PC-3 (cell line): ENCODE measurements around the gene SIPA1L3. TPM values are rescaled to one million over a fixed set of nuclear protein-coding genes. Genes with fewer than 3 reads are reported as not detected.

ENCODE experiments used
- ATAC-seq: fragments of 200-7000 bp; cut with Tn5 transposase; 2 replicates; pipeline ENCODE4 v1.9.1; 2020; ENCODE audit warnings: mild to moderate bottlenecking, moderate library complexity
- BruUV-seq: library from RNA; stranded (reverse); fragments of 400-500 nt; replicated peaks from 2 replicates; lab custom pipeline; 2021; lab: Mats Ljungman, UMichigan
- CTCF ChIA-PET: fragments of 300-600 bp; sonication (Branson Sonifier 250); formaldehyde crosslinking; loops from one replicate; lab custom pipeline; 2022; ENCODE audit warnings: antibody characterized with exemption; lab: Charles Lee
- POLR2A ChIA-PET: fragments of 300-600 bp; sonication (Branson Sonifier 250); formaldehyde crosslinking; loops from one replicate; lab custom pipeline; 2022; ENCODE audit warnings: antibody characterized with exemption; ENCODE audit not compliant: unreplicated experiment; lab: Charles Lee
- DNase-seq: peaks from one replicate; pipeline ENCODE4 v3.0.0-alpha.2; 2015
- H2AFZ ChIP-seq: fragments of 300-600 bp; sonication (generic); 2 replicates; pipeline ENCODE4 v1.6.0; 2016; ENCODE audit warnings: antibody characterized with exemption, low read length
- H3F3A ChIP-seq: fragments of 300-600 bp; sonication (generic); one replicate; pipeline ENCODE4 v1.6.0; 2017; ENCODE audit warnings: antibody characterized with exemption, low read length, control low read depth, mild to moderate bottlenecking; ENCODE audit not compliant: unreplicated experiment
- H3K27ac ChIP-seq: fragments of 300-600 bp; sonication (generic); 2 replicates; pipeline ENCODE4 v1.5.1; 2016; ENCODE audit warnings: mild to moderate bottlenecking, low read length
- H3K27me3 ChIP-seq: fragments of 300-600 bp; sonication (generic); 2 replicates; pipeline ENCODE4 v1.6.1; 2016; ENCODE audit warnings: low read length, mixed read lengths
- H3K36me3 ChIP-seq: fragments of 300-600 bp; sonication (generic); 2 replicates; pipeline ENCODE4 v1.6.1; 2016; ENCODE audit warnings: low read depth, mixed run types, low read length, mixed read lengths
- H3K4me1 ChIP-seq: fragments of 300-600 bp; sonication (generic); 2 replicates; pipeline ENCODE4 v1.5.1; 2016; ENCODE audit warnings: low read length; ENCODE audit not compliant: insufficient read depth
- H3K4me2 ChIP-seq: fragments of 300-600 bp; sonication (generic); 2 replicates; pipeline ENCODE4 v1.6.0; 2016; ENCODE audit warnings: low read length
- H3K4me3 ChIP-seq: fragments of 300-600 bp; sonication (generic); 2 replicates; pipeline ENCODE4 v1.5.1; 2016; ENCODE audit warnings: mild to moderate bottlenecking, low read length, mixed read lengths
- H3K79me2 ChIP-seq: fragments of 300-600 bp; sonication (generic); 2 replicates; pipeline ENCODE4 v1.6.1; 2017; ENCODE audit warnings: low read length, mixed read lengths
- H3K9ac ChIP-seq: fragments of 300-600 bp; sonication (generic); 2 replicates; pipeline ENCODE4 v1.6.0; 2016; ENCODE audit warnings: mild to moderate bottlenecking, low read length
- H3K9me2 ChIP-seq: fragments of 300-600 bp; sonication (generic); replicated peaks from 2 replicates; pipeline ENCODE4 v1.6.1; 2016; ENCODE audit warnings: mixed run types, low read length, mixed read lengths
- H3K9me3 ChIP-seq: fragments of 300-600 bp; sonication (generic); 2 replicates; pipeline ENCODE4 v1.6.1; 2016; ENCODE audit warnings: low read length, mixed read lengths
- H4K20me1 ChIP-seq: fragments of 300-600 bp; sonication (generic); 2 replicates; pipeline ENCODE4 v1.6.1; 2016; ENCODE audit warnings: low read length, mixed read lengths
- EZH2 ChIP-seq: fragments of 300-600 bp; sonication (generic); IDR thresholded peaks from one replicate; pipeline ENCODE4 v1.6.1; 2017; ENCODE audit warnings: antibody characterized with exemption, mild to moderate bottlenecking, low read length; ENCODE audit not compliant: unreplicated experiment
- EZH2phosphoT487 ChIP-seq: fragments of 300-600 bp; sonication (generic); IDR thresholded peaks from 2 replicates; pipeline ENCODE4 v1.6.1; 2018; ENCODE audit warnings: mild to moderate bottlenecking, antibody characterized with exemption, low read length, borderline replicate concordance
- intact Hi-C: fragments of 100-400 bp; cut with micrococcal nuclease; formaldehyde crosslinking; loops from 2 replicates; pipeline ENCODE4 v1.9.0; 2023
- total RNA-seq: library from RNA; depleted of rRNA; stranded (reverse); fragments of >200 nt; gene quantifications from 2 replicates; pipeline ENCODE4 v1.2.3, GENCODE V29; 2014
- TF ChIP-seq, protein P1 (sequence below): fragments of 300-600 bp; sonication (generic); conservative IDR thresholded peaks from 2 replicates; pipeline ENCODE4 v1.5.1; 2017; ENCODE audit warnings: antibody characterized with exemption, low read depth, mild to moderate bottlenecking, low read length

Gene SIPA1L3
- total RNA-seq, 1 experiment from 2014 or later = 38.7 TPM

DNA sequence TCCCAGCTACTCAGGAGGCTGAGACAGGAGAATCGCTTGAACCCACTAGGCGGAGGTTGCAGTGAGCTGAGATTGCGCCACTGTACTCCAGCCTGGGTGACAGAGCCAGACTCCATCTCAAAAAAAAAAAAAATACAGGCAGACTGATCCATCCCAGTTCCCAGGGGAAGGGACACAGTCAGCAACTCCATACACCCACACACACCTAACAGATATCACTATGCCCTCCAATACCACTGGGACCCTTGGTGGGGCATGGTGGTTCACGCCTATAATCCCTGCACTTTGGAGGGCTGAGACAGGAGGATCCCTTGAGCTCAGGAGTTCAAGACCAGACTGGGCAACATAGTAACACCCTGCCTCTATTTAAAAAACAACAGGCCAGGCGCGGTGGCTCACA, 314.4 kb downstream of the SIPA1L3 start:
- Histone ChIP-seq H3K4me3 (no peak overlapping the region), H2AFZ (no peak overlapping the region), H3F3A (no peaks in the 10 kb centered on the region), H3K4me2 (no peak overlapping the region), H3K9me2 (no peaks in the 10 kb centered on the region), H3K79me2 (no peaks in the 10 kb centered on the region; the same call in 1 of the 2 replicates), H3K9ac (no peak overlapping the region), H3K27ac (no peak overlapping the region), H3K4me1 (no peaks in the 10 kb centered on the region), H3K27me3 (no peaks in the 10 kb centered on the region), H4K20me1 (no peaks in the 10 kb centered on the region), H3K36me3 (no peaks in the 10 kb centered on the region), H3K9me3 (no peaks in the 10 kb centered on the region)
- DNase-seq (no peak), ATAC-seq (no peak)
- intact Hi-C loops = no loop called here
- POLR2A ChIA-PET = no interaction called here
- TF ChIP-seq EZH2 (no peak), EZH2phosphoT487 (no peak)
- TF ChIP-seq, protein P1, sequence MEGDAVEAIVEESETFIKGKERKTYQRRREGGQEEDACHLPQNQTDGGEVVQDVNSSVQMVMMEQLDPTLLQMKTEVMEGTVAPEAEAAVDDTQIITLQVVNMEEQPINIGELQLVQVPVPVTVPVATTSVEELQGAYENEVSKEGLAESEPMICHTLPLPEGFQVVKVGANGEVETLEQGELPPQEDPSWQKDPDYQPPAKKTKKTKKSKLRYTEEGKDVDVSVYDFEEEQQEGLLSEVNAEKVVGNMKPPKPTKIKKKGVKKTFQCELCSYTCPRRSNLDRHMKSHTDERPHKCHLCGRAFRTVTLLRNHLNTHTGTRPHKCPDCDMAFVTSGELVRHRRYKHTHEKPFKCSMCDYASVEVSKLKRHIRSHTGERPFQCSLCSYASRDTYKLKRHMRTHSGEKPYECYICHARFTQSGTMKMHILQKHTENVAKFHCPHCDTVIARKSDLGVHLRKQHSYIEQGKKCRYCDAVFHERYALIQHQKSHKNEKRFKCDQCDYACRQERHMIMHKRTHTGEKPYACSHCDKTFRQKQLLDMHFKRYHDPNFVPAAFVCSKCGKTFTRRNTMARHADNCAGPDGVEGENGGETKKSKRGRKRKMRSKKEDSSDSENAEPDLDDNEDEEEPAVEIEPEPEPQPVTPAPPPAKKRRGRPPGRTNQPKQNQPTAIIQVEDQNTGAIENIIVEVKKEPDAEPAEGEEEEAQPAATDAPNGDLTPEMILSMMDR = no peak
- CTCF ChIA-PET = no interaction called here
- no TSS peak for BruUV-seq

DNA sequence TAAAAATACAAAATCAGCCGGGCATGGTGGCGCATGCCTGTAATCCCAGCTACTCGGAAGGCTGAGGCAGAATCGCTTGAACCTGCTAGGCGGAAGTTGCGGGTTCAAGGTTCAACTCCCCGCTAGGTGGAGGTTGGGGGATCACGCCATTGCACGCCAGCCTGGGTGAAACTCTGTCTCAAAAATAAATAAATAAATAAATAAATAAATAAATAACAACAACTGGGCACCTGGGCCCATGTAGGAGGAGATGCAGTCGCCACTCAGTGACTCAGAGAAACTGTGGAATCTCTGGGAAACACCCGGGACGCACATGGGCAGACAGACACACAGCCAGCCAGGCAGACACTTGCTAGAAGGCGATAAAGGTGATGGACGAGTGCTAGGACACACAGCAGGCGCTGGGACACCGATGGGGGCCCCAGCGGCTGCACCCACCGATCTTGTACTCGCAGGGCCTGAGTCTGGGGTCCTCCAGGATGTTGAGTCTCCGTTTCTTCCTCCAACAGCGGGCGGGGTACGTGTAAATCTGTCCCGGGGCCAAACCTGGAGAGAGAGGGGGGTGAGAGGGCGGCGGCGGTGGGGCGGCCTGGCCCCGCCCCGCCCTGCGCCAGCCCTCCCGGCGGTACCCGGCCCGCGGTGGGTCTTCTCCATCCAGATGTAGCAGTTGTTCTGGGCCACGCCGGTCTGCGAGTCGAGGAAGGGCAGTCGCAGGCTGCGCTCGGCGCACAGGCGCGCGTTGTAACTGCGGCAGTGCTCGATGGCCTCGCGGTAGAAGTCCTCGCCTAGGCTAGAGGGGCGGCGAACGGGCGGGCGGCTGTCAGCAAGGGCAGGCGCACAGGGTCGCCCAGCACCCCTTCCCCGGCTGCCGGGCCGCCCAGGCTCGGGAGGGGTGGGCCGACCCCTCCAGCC, 315.2 kb downstream of the SIPA1L3 start:
- ATAC-seq (no peak), DNase-seq (no peak)
- Histone ChIP-seq H3K9me2 (no peaks in the 10 kb centered on the region), H4K20me1 (no peaks in the 10 kb centered on the region), H3K9ac (no peak overlapping the region), H3K27me3 (no peaks in the 10 kb centered on the region), H3K4me3 (no peak overlapping the region), H3K79me2 (no peaks in the 10 kb centered on the region; the same call in 1 of the 2 replicates), H3K4me1 (no peaks in the 10 kb centered on the region), H3K4me2 (no peak overlapping the region), H3K9me3 (no peaks in the 10 kb centered on the region), H3K27ac (no peak overlapping the region), H3F3A (no peaks in the 10 kb centered on the region), H3K36me3 (no peaks in the 10 kb centered on the region), H2AFZ (no peak overlapping the region)
- intact Hi-C loops = no loop called here
- ChIA-PET CTCF (no interaction called here), POLR2A (no interaction called here)
- BruUV-seq = no TSS peak
- TF ChIP-seq EZH2phosphoT487 = no peak
- TF ChIP-seq EZH2 = no peak
- TF ChIP-seq, protein P1 = no peak

DNA sequence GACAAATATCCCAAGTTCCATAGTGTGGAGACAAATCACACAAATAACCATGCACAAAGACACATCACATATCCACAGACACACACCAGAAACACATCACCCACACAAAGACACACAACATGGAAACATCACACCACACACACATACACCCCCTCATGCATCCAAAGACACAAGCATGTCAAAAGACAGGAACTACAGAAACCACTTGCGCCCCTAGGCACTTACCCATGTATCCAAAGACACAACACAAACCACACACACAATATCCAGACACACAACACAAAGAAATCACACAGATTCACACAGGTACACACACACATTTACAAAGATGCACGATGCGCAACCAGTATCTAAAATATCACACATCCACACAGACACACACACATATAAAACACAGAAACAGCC, 316.1 kb downstream of the SIPA1L3 start:
- DNase-seq (no peak), ATAC-seq (no peak)
- no TSS peak for BruUV-seq
- ChIA-PET POLR2A (no interaction called here), CTCF (no interaction called here)
- peak overlapping the region; percentile 92 for H3K4me2 ChIP-seq
- no peaks in the 10 kb centered on the region for H3K4me1 ChIP-seq
- no peaks in the 10 kb centered on the region for H3K27me3 ChIP-seq
- TF ChIP-seq EZH2 (no peak), EZH2phosphoT487 (no peak)
- TF ChIP-seq, protein P1 = no peak
- H3K9me2 ChIP-seq = no peaks in the 10 kb centered on the region
- peak overlapping the region; percentile 56; the same call in 1 of the 2 replicates for H3K9ac ChIP-seq
- H3F3A ChIP-seq = no peaks in the 10 kb centered on the region
- no peaks in the 10 kb centered on the region; the same call in 1 of the 2 replicates for H3K79me2 ChIP-seq
- no peak overlapping the region for H3K27ac ChIP-seq
- H3K9me3 ChIP-seq = no peaks in the 10 kb centered on the region
- H3K4me3 ChIP-seq = peak overlapping the region; percentile 79
- intact Hi-C loops = no loop called here
- no peaks in the 10 kb centered on the region for H3K36me3 ChIP-seq
- H2AFZ ChIP-seq = peak overlapping the region; percentile 84; the same call in 1 of the 2 replicates
- H4K20me1 ChIP-seq = no peaks in the 10 kb centered on the region
